Activated gamma-delta T cell treated with anti-CD3 and anti-CD28 coated beads, Interleukin-2, amount 50 U/mL, for 16 hours (primary cell): Measurements from ENCODE around the gene BPIFB1.

Experiments used
- DNase-seq: peaks from one replicate; pipeline ENCODE4 v3.0.0-alpha.2; 2020; ENCODE audit warnings: low read depth

Gene BPIFB1

DNA sequence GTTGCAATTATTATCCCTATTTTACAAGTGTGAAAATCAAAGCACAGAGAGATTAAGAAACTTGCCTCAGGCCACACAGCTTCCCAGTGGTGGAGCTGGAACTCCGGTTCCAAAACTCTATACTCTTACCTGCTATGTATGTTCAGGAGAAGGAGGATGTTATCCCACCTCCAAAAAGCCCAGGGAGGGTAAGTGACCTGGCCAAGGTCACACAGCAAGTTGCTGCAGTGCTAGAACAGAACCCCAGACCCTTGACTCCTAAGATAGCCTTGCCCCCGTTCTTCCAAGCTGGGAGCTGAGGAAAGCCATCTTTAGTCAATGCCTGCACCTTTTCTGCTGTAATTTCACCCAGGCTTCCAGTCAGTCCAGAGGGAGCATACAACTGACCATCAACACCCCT is 42.3 kb downstream of the BPIFB1 start:
- no peak for DNase-seq

DNA sequence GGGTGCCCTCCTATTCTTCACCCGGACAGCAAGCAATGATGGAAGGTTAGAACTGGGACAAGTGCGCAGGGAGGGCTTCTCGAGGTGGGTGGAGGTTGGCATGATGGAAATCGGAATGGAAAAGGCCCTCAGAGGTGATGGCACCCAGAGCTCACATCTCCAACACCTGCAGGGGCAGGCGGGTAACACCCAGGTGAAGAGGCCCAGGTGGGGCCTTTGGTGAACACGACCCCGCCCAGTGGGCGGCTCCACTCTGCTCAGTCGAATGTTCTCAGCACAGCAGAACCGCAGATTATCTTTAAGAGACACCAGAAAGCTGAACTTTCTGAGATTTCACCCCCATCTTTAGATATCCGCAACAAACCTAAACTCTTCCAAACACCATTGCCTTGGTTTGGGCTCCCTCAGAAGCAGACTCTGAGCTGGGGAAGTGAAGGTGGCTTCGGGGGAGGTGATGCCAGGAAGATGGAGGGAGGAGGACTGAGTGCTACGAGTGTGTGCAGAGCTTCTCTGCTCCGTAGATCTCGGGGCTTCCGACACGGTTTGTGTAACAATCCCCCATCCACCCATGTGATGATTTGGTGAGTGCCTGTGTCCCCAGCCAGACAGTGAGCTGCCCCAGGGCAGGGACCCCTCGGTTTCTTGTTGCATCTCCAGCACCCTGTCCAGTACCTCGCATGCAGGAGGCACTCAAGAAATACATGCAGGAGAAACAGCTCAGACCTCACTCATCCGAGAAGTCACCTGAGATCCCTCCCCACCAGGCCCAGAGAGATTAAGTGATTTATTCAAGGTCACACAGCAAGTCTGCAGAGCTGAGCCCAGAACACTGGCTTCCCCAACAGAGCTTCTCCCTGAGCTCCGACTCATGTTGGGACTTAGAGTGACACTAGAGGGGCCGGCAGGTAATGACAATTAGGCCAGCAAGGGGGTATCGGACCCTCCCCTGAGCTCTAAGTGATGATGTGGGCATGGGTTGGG is 45.4 kb downstream of the BPIFB1 start:
- no peak for DNase-seq

DNA sequence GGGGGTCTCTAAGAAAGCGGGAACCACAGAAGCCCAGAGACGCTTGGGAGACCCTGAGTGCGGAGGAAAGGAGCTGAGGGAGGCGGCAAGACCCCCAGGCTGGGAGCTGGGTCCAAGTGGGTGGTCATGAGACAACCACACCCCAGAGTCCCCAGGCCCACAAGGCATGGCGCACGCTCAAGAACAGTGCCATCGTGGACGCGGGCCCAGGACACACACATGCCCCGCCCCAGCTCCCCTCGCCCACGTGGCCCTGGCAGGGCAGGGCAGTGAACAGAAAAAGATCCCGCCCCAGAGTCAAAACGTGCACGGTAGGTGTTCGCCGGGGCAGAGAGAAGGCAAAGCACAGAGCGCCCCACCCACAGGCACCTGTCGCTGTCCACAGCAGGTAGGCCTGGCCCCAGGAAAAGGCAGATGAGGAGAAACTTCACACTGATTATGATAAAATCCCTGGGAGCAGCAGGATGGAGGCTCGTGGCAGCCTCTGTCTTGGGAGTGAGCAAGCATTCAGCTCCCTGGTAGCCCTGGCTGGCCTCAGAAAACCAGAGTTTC is 50.0 kb downstream of the BPIFB1 start:
- DNase-seq = no peak

DNA sequence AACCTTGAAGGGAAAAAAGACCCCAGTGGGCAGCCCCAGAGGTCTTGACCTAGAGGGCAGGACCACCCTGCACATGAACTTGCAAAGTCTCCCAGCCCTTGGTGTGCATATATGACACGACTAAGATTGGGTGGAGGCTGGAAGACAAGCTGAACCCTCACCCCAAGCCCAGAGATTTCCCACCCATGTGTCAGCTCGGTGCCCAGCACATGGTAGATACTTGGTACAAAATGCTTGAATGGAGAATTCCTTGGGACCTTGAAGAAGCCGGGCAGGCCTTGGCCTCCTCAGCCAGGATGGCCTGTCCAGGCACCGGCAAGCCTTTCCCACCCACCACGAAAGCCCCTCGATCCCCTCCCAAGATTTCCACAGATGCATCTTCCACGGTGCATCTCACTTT is 50.6 kb downstream of the BPIFB1 start:
- no peak for DNase-seq

DNA sequence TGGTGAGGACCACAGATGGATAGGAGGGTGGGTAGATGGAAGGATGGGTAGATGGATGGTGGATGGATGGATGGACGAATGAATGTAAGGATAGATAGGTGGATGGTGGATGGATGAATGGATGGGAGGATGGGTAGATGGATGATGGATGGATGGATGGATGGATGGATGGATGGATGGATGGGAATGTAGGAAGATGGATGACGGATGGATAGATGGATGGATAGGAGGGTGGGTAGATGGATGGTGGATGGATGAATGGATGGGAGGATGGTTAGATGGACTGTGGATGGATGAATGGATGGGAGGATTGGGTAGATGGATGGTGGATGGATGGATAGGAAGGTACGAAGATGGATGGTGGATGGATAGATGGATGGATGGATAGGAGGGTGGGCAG is 51.1 kb downstream of the BPIFB1 start:
- no peak for DNase-seq

DNA sequence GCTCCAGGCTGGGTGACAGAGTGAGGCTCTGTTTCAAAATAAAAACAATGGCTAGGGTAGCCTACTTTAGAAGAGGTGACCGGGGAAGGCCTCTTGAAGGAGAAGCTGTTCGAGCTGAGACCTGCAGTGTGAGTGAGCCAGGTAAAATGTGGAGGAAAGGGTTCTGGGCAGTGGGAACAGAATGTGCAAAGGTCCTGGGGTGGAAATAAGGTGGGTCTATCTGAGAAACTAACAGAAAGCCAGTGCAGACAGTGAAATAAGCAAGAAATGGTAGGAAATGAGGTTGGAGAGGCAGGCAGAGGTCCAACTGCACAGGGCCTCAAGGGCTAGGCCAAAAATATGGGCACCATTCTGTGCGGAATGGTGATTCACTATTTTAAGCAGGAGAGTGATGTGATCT is 53.4 kb downstream of the BPIFB1 start:
- no peak for DNase-seq

DNA sequence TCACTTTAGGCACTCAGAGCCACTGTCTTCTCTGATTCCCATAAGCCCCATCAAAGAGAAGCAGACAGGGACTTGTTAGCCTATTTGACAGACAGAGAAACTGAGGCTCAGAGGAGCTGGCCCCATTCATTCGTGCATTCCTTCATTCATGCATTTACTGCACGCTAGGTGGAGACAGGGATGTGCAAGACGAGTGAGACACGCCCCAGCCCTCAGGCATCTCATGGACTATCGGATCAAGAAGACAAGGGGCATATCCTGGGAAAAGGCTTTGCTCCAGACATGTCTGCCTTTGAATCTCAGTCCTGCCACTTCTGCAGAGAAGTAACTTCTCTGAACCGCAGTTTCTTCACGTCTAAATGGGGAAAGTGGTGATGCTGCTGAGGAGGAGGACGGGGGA is 54.1 kb downstream of the BPIFB1 start:
- DNase-seq = no peak

DNA sequence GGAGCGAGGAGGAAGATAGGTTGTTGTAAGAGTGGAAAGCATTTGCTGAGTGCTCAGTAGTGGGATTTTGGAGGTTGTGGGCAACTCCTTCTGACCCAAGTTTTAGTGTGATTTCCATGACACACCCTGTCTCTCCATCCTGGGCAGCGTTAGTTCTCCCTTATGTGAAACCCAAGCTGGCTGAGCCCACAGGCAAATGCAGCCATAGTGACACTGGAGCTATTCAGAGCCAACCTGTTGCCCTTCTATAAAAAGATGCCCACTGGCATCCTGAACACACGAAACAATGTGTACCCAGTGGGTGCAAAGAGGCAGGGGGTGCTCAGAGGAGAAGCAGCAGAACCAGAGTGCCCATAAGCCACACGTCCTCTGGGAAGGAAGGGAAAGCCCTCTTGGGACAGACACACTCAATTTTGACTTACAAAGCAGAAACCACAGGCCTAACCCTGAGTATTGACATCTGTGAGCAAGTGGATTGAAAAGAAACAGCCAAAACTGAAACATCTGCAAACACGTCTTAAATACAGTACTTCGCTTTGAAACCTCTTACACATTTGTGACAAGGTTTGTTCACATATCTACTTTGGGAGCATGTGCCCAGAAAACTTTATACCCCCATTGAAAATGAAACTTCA is 54.6 kb downstream of the BPIFB1 start:
- no peak for DNase-seq

DNA sequence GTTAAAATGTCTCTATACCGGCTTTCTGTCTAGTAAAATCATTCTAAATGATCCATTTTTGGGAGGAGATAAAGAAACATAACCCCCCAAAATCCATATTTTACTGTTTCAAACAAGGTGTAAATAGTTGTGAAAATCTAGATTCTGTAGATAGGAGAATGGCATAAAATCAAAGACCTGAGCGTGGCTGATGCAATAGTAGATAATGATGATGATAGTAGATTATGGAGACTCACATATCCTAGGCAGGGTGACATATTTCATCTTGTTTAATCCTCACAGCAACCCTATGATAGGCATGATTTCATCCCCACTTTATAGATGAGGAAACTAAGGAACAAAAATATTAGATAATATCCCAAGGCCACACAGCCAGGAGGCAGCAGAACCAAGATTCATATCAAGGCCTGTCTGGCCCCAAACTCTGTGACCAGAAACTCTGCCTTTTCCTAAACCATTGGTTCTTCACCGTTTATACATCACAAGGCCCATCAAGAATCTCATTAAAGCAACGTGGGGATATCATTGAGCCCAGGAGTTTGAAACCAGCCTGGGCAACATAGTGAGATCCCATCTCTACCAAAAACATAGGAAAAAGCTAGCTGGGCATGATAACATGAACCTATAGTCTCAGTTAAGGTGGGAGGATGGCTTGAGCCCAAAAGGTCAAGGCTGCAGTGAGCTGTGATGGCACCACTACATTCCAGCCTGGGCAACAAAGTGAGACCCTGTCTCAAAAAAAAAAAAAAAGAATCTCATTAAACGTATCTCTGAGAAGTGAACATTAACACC is 55.6 kb downstream of the BPIFB1 start:
- no peak for DNase-seq

DNA sequence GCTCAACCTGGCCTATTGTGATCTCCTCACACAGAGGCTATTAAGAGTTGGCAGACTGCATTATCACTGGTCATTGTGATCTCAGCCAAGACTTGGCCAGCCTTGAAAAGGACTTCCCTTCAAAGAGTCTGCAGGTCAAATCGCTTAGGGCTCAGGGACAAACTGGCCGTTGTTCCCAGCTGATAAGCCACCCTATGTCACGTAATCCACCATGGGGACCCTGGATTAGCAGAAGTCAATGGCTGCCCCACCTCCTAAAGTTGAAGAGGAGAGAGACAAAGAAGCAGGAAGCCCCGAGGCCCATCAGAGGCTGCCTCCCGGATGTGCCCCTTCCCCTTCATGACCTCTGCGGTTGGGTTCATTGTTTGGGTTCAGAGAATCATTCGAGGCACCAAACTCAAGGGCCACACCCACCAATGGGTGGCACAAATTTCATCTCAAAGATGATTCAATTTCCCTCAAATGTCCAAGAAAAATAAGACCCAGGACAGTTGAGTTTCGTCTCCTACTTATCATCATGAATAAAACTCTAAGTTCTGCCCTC is 56.6 kb downstream of the BPIFB1 start:
- DNase-seq = no peak

DNA sequence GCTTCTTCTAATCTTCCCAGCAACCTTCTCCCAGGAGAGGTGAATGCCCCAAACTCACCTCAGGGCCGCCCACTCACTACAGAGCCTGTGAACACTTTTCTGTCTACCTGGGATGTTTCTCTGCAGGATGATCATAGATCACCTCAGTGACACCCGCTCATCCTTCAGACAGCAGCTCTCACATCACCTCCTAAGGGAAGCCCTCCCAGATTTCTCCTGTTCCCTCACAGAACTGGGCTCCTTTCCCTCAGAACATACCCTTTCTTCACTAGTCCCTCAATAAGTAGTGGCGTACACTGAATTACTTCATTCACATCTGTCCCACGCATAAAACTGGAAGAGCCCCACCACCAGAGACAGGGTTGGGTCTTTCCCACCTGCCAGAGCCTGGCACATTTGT is 60.5 kb downstream of the BPIFB1 start:
- no peak for DNase-seq

DNA sequence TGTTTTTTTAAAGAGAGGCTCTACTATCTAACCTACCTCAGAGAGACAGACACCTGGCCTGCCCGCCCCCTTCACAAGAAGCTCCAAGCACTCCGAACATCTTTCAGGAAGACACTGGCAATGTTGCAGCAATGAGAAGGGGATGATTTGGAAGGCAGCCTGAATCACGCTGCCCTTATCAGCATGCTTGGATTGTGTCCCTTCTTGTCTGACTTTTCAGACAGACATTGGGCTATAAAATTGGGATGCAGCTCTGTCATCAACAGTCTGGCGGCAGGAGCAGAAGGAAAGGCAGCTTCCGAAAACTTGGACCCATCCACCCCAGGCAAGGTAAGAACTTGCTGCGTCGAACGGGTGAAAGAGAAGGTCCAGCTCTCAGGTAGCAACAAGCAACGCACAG is 62.3 kb downstream of the BPIFB1 start:
- no peak for DNase-seq

DNA sequence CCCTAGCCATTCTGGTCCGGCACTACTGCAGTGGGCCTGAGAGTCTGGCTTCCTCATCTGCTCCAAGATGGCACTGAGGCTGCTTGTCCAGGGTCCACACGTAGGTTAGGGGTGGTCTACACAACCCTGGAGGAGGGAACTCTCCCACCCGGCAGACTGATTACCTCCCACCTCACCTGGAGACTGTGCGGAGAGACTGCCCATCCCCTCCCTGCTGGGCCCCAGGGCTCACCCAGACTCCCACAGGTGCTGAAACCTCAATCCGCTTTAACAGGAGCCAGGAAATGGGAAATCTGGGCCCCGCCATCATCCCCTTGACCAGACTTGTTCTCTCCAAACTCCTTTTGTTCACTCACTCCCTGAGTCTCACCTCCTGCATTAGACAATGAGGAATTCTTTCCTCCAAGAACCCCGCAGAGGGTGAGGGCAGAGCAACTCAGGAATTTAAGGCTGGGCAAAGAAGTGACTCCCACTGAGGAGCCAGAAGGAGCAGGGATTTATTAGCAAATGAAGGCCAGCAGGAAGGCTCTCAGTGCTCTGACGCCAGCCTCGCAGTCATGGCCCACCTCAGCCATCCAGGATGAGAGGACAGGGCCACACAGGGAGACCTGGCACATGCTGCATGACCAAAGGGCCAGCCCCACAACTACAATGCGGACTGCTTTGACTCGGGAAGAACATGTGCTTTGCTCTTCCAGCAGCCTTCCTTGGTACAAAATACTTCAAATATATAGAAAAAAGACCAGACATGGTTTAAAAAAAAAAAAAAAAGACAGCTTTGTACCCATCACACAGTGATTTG is 65.3 kb downstream of the BPIFB1 start:
- DNase-seq = no peak

DNA sequence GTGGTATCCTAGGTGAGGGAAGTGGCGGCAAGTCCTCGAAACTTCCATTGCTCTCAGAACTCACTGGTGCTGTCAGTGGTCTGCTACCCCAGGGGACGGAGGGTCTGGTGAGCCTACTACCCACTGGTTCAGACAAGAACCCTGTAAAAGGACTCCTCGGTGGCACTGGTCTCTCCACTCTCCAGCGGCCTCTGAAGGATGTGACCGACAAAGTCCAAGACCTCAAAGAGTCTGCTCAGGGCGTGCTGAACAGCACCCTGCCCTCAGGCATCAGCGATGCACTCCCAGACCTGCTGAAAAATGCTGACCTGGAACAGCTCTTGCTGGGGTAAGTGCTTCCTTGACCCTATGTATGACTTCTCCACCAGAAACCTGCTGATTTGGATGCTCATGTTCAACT is 66.5 kb downstream of the BPIFB1 start:
- no peak for DNase-seq

DNA sequence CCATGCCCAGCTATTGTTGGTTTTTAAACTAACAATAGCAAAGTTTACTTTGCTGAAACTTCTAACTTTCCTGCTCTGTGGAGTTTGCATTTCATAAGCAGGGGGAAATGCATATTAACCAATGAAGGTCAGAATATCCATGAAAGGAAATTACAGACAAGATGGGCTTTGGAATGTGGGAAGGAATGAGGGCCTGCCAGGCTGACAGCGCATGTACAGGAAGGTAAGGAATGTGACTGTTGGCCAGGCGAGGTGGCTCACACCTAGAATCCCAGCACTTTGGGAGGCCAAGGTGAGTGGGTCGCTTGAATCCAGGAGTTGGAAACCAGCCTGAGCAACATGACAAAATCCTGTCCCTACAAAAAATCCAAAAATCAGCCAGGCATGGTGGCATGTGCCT is 68.7 kb downstream of the BPIFB1 start:
- DNase-seq = no peak

DNA sequence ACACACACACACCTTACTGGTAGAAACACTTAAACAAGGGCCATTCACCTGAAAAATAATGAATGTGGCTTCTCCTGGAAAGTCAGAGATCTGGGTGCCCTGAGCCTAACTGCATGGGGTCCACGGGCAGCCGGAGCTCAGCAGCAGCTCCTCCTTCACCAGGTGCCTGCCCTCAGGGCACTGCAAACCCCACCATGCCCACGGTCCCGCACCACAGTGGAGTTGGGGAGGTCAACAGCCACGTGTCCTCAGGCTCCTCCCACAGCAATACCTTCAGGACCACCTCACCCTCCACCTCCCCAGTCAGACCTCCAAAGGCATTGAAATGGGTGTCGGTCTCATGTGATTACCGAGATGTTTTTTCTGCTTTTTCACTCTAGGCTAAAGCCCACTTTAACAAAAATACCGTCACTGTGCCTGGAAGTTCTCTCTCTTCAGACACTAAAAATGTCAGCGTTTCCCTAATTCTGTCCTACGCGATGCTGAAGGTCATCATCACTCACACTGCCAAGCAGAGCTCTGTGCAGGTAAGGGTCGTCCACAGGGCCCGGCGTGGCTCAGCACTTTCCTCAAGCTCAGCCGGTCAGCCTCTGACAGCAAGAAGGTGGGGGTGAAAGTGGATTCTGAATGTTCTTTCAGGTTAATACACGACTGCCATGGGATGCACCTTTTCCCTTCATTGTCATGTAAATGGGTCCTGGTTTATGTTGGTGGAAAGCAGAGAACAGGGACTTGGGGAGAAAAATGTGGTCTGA is 69.4 kb downstream of the BPIFB1 start:
- DNase-seq = no peak

DNA sequence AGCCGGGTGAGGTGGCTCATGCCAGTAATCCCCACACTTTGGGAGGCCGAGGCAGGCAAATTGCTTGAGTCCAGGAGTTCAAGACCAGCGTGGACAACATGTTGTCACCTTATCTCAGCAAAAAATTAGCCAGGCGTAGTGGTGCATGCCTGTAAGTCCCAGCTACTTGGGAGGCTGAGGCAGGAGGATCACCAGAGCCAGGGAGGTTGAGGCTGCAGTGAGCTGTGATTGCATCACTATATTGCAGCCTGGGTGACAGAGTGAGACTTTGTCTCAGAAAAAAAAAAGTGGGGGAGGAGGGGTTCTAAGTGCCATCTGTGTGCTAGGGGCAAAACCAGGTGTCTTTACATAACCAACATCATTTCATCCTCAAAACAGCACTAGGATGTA is 70.0 kb downstream of the BPIFB1 start:
- no peak for DNase-seq
